ENCODE measurements around the gene MAP4K5.

Gene MAP4K5

DNA sequence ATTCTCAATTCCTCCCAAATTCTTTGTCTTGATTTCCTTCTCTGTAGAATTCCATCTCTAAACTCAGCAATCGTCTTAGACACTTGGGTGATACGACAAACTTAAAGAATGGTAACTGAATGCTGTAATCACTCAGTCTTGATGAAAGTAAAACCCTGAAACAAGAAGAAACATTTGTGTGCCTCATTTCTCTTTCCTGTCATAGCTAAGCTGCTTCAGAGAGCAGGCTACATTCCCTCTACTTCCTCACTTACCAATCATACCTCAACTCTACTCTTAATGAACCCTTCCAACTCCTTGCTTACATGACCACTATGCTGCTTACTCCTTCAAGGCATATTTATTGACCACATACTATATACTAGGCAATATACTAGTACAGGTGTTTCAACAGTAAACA is 8.3 kb downstream of the MAP4K5 start:
- H3K27me3 Mint-ChIP-seq (ENCODE audit: low read depth, poor library complexity) = no peaks in the 10 kb centered on the region
- no peak overlapping the region for H3K4me3 Mint-ChIP-seq
- DNase-seq = no peak
- H3K27ac Mint-ChIP-seq = peak overlapping the region; percentile 52
- peaks cover 46% of the 10 kb centered on the region for H3K4me1 Mint-ChIP-seq
- no peaks in the 10 kb centered on the region for H3K9me3 Mint-ChIP-seq
- H3K36me3 Mint-ChIP-seq (ENCODE audit: low read depth) = peaks cover 62% of the 10 kb centered on the region
- TF ChIP-seq, protein P1, sequence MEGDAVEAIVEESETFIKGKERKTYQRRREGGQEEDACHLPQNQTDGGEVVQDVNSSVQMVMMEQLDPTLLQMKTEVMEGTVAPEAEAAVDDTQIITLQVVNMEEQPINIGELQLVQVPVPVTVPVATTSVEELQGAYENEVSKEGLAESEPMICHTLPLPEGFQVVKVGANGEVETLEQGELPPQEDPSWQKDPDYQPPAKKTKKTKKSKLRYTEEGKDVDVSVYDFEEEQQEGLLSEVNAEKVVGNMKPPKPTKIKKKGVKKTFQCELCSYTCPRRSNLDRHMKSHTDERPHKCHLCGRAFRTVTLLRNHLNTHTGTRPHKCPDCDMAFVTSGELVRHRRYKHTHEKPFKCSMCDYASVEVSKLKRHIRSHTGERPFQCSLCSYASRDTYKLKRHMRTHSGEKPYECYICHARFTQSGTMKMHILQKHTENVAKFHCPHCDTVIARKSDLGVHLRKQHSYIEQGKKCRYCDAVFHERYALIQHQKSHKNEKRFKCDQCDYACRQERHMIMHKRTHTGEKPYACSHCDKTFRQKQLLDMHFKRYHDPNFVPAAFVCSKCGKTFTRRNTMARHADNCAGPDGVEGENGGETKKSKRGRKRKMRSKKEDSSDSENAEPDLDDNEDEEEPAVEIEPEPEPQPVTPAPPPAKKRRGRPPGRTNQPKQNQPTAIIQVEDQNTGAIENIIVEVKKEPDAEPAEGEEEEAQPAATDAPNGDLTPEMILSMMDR (IDR thresholded peaks at IDR 0.05) = no peak

DNA sequence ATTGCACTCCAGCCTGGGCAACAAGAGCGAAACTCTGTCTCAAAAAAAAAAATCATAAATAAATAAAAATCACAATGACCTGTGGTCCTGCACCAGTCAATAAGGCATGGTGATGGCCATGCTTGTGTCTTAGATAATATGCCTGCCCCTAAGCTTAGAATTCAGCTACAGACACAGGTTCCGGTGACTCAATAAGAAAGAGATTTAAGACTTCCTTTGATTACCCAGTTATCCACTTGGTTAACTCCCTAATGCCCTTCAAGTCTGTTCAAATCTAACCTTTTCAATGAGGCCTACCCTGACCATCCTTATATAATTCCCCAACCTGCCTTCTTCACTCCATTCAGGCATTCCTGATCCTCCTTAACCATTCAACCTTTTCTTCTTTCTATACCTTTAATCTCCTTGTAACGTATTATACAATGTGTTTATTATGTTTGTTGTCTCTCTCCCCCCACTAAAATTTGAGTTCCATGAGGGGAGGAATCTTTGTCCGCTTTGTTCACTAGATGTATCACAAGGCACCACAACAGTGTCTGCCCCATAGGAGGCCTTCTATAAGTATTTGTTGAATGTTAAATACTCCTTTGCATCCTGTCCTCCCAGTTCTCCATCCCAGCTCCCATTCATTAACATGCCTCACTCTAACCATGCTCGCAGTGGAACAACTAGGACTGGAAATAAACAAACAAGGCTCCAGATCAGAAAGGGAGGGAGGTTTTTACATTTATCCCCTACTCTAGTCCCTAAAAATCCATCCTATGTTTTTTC is 8.9 kb downstream of the MAP4K5 start:
- Mint-ChIP-seq H3K27me3 (ENCODE audit: low read depth, poor library complexity) (no peaks in the 10 kb centered on the region), H3K27ac (peak overlapping the region; percentile 52), H3K9me3 (no peaks in the 10 kb centered on the region)

DNA sequence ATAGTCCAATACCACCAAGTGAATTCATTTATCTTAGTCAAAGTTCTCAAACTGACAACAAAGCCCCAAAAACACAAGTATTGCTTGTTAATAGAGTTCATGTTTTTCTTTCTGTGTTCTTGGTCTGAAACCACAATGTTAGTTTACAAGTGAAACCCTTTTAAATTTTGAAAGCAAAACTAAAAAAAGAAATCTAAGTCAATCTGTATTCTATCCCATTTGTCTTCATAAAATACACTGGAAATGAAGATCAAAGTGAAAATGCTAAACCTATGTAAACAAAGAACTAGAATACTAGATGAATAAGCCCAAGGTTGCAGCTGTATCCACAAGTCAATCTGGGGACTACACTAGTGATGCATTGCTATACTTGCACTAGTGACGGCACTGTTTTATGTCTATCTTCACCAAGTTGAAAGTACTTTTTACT is 10.4 kb downstream of the MAP4K5 start:
- Mint-ChIP-seq H3K36me3 (ENCODE audit: low read depth) (peaks cover 61% of the 10 kb centered on the region), H3K4me1 (peaks cover 37% of the 10 kb centered on the region), H3K27me3 (ENCODE audit: low read depth, poor library complexity) (no peaks in the 10 kb centered on the region), H3K27ac (no peak overlapping the region), H3K9me3 (no peaks in the 10 kb centered on the region), H3K4me3 (no peak overlapping the region)
- TF ChIP-seq, protein P1 (IDR thresholded peaks at IDR 0.05) = no peak
- DNase-seq = no peak

More for the DNA sequence above, 8.9 kb downstream of the MAP4K5 start:
- peaks cover 42% of the 10 kb centered on the region for H3K4me1 Mint-ChIP-seq
- no peak for DNase-seq
- no peak overlapping the region for H3K4me3 Mint-ChIP-seq
- TF ChIP-seq, protein P1 (IDR thresholded peaks at IDR 0.05) = no peak
- H3K36me3 Mint-ChIP-seq (ENCODE audit: low read depth) = peaks cover 66% of the 10 kb centered on the region

DNA sequence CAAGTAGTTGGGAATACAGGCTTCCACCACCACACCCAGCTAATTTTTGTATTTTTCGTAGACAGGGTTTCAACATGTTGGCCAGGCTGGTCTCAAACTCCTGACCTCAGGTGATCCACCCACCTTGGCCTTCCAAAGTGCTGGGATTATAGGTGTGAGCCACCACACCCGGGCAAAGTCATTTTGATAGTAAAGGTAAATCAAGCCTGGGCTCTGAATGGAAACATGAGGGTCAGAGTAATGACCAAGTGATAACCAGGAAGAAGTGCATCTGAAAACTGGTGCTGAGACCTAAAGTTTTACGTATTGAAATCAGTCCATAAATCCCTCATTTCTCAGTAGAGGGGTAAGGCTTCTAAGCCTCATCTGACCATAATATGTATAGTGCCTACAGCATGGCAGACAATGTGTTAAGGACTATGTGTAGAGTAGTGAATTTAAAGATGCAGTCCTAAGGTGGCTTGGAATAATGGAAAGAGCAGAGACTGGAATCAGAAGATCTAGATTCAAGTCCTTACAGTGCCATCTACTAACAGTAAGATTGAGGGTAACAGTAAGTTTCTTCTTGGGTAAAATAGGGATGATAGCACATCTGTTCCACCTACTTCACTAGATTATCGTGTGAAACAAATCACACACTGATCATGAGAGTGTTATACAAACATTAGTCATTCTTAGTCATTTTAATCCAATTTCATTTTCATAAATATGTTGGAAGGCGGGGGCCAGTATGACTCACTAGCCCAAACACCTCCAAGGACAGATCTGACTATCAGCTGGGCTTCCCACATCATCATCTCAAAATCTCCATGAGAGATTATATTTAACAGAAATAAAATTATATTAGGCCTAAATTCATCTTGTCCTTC is 11.2 kb downstream of the MAP4K5 start:
- Mint-ChIP-seq H3K4me1 (peaks cover 31% of the 10 kb centered on the region), H3K27ac (no peak overlapping the region), H3K9me3 (no peaks in the 10 kb centered on the region), H3K27me3 (ENCODE audit: low read depth, poor library complexity) (no peaks in the 10 kb centered on the region), H3K4me3 (no peak overlapping the region), H3K36me3 (ENCODE audit: low read depth) (peaks cover 55% of the 10 kb centered on the region)
- DNase-seq = no peak
- TF ChIP-seq, protein P1 (IDR thresholded peaks at IDR 0.05) = no peak

DNA sequence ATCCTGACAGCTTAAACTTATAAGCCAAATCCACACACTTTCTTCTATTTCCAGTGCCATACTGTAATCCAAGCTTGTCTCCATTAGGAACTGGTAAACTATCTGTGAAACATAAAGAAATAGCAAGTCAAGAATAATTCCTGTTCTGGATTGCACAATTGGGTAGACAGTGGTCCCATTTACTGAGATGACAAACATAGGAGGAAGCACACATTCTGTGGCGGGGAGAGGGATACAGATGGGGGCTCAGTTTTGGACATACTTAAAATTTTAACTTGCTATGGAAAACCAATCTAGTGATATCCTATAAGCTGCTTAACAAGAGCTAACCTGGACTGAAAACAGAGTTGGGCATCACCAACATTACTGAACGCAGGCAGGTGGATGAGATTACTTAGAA is 16.3 kb downstream of the MAP4K5 start:
- TF ChIP-seq, protein P1 (IDR thresholded peaks at IDR 0.05) = no peak
- Mint-ChIP-seq H3K27me3 (ENCODE audit: low read depth, poor library complexity) (no peaks in the 10 kb centered on the region), H3K9me3 (peaks cover 6% of the 10 kb centered on the region), H3K4me3 (no peak overlapping the region), H3K27ac (no peak overlapping the region), H3K36me3 (ENCODE audit: low read depth) (peaks cover 28% of the 10 kb centered on the region), H3K4me1 (no peaks in the 10 kb centered on the region)
- no peak for DNase-seq

All from nephron progenitor cell (in vitro differentiated cells).